Measurements from ENCODE around the gene RBM4.

The RBM4 gene

GRCh38 chr11:66686801-66687750 lies 48.6 kb downstream of the RBM4 start:
- H3K4me1 ChIP-seq (ENCODE audit: control insufficient read depth, low read length): no peaks in the 10 kb centered on the region
- peaks cover 42% of the 10 kb centered on the region; the same call in 1 of the 2 replicates for H3K36me3 ChIP-seq (ENCODE audit: control insufficient read depth, low read length)
- H3K4me3 ChIP-seq (ENCODE audit: low read length): no peak overlapping the region
- no peaks in the 10 kb centered on the region for H3F3A ChIP-seq (ENCODE audit: control insufficient read depth, insufficient read depth)
- H3K27ac ChIP-seq (ENCODE audit: low read depth, low read length): no peak overlapping the region
- TF ChIP-seq CTCF (IDR thresholded peaks at IDR 0.05; ENCODE audit: low read depth, low read length, poor library complexity, severe bottlenecking): no peak
- no peak for TF ChIP-seq EZH2phosphoT487 (IDR thresholded peaks at IDR 0.05; ENCODE audit: borderline replicate concordance, low read length)
- H3K27me3 ChIP-seq (ENCODE audit: control insufficient read depth, low read length): no peaks in the 10 kb centered on the region
- H4K20me1 ChIP-seq (ENCODE audit: control insufficient read depth, insufficient read depth, low read depth, low read length): no peaks in the 10 kb centered on the region
- H3K9me2 ChIP-seq (replicated peaks; ENCODE audit: control insufficient read depth, low read length): no peaks in the 10 kb centered on the region
- no peaks in the 10 kb centered on the region for H3K9me3 ChIP-seq (ENCODE audit: control insufficient read depth, insufficient read depth, low read length)
- no peaks in the 10 kb centered on the region for H3K79me2 ChIP-seq (ENCODE audit: control insufficient read depth, low read length)
- H3K4me2 ChIP-seq (ENCODE audit: low read length): no peak overlapping the region

GRCh38 chr11:66687831-66688281 lies 49.4 kb downstream of the RBM4 start:
- no peaks in the 10 kb centered on the region for H3F3A ChIP-seq (ENCODE audit: control insufficient read depth, insufficient read depth)
- no peaks in the 10 kb centered on the region for H3K4me1 ChIP-seq (ENCODE audit: control insufficient read depth, low read length)
- H3K4me2 ChIP-seq (ENCODE audit: low read length): no peak overlapping the region
- no peaks in the 10 kb centered on the region for H3K79me2 ChIP-seq (ENCODE audit: control insufficient read depth, low read length)
- no peaks in the 10 kb centered on the region for H4K20me1 ChIP-seq (ENCODE audit: control insufficient read depth, insufficient read depth, low read depth, low read length)
- H3K27me3 ChIP-seq (ENCODE audit: control insufficient read depth, low read length): no peaks in the 10 kb centered on the region
- H3K9me2 ChIP-seq (replicated peaks; ENCODE audit: control insufficient read depth, low read length): no peaks in the 10 kb centered on the region
- no peak for TF ChIP-seq CTCF (IDR thresholded peaks at IDR 0.05; ENCODE audit: low read depth, low read length, poor library complexity, severe bottlenecking)
- no peak for TF ChIP-seq EZH2phosphoT487 (IDR thresholded peaks at IDR 0.05; ENCODE audit: borderline replicate concordance, low read length)
- H3K9me3 ChIP-seq (ENCODE audit: control insufficient read depth, insufficient read depth, low read length): no peaks in the 10 kb centered on the region
- H3K4me3 ChIP-seq (ENCODE audit: low read length): no peak overlapping the region
- no peak overlapping the region for H3K27ac ChIP-seq (ENCODE audit: low read depth, low read length)
- H3K36me3 ChIP-seq (ENCODE audit: control insufficient read depth, low read length): peaks cover 48% of the 10 kb centered on the region

- Histone ChIP-seq H3K79me2 (ENCODE audit: control insufficient read depth, low read length) (no peaks in the 10 kb centered on the region), H4K20me1 (ENCODE audit: control insufficient read depth, insufficient read depth, low read depth, low read length) (no peaks in the 10 kb centered on the region), H3K4me2 (ENCODE audit: low read length) (no peak overlapping the region), H3K27ac (ENCODE audit: low read depth, low read length) (no peak overlapping the region), H3K27me3 (ENCODE audit: control insufficient read depth, low read length) (no peaks in the 10 kb centered on the region), H3F3A (ENCODE audit: control insufficient read depth, insufficient read depth) (no peaks in the 10 kb centered on the region), H3K9me3 (ENCODE audit: control insufficient read depth, insufficient read depth, low read length) (no peaks in the 10 kb centered on the region), H3K4me1 (ENCODE audit: control insufficient read depth, low read length) (no peaks in the 10 kb centered on the region), H3K36me3 (ENCODE audit: control insufficient read depth, low read length) (peaks cover 58% of the 10 kb centered on the region), H3K9me2 (replicated peaks; ENCODE audit: control insufficient read depth, low read length) (no peaks in the 10 kb centered on the region), H3K4me3 (ENCODE audit: low read length) (no peak overlapping the region)
- TF ChIP-seq EZH2phosphoT487 (IDR thresholded peaks at IDR 0.05; ENCODE audit: borderline replicate concordance, low read length): no peak
- TF ChIP-seq CTCF (IDR thresholded peaks at IDR 0.05; ENCODE audit: low read depth, low read length, poor library complexity, severe bottlenecking): no peak
Measured at GRCh38 chr11:66688561-66689534, 50.3 kb downstream of the RBM4 start.
